HG03025 (cell line): ENCODE data around the gene ANKIB1.

Source experiments
- ATAC-seq: cut with Tn5 transposase; IDR thresholded peaks from one replicate; pipeline ENCODE4 v1.9.1; 2021; ENCODE audit warnings: mild to moderate bottlenecking, moderate library complexity; ENCODE audit not compliant: unreplicated experiment, low FRiP score

The ANKIB1 gene

GRCh38 chr7:92259610-92260247, 14.0 kb downstream of the ANKIB1 start:
- ATAC-seq, result no peak

GRCh38 chr7:92260248-92260781, 14.5 kb downstream of the ANKIB1 start:
- ATAC-seq, result no peak

- ATAC-seq, result no peak
These were observed 20.9 kb downstream of the ANKIB1 start for GRCh38 chr7:92266415-92267241.

- ATAC-seq, result no peak
These were observed 23.1 kb downstream of the ANKIB1 start for GRCh38 chr7:92268921-92269320.

- ATAC-seq, result no peak
These were observed 29.6 kb downstream of the ANKIB1 start for GRCh38 chr7:92275327-92275726.

- peak; percentile 77 for ATAC-seq
These were observed 30.7 kb downstream of the ANKIB1 start for GRCh38 chr7:92276460-92276864.

GRCh38 chr7:92279396-92280031, 33.7 kb downstream of the ANKIB1 start:
- ATAC-seq, result no peak

- ATAC-seq, result no peak
These were observed 35.3 kb downstream of the ANKIB1 start for GRCh38 chr7:92281031-92281430.

- ATAC-seq, result no peak
These were observed 36.5 kb downstream of the ANKIB1 start for GRCh38 chr7:92282221-92282814.

- no peak for ATAC-seq
These were observed 37.2 kb downstream of the ANKIB1 start for GRCh38 chr7:92282930-92283329.

GRCh38 chr7:92289321-92289720, 43.5 kb downstream of the ANKIB1 start:
- ATAC-seq, result no peak

- no peak for ATAC-seq
These were observed 47.2 kb downstream of the ANKIB1 start for GRCh38 chr7:92292981-92293380.

GRCh38 chr7:92293896-92294590, 48.3 kb downstream of the ANKIB1 start:
- ATAC-seq, result no peak

- no peak for ATAC-seq
These were observed 49.6 kb downstream of the ANKIB1 start for GRCh38 chr7:92295391-92295790.

- no peak for ATAC-seq
These were observed 50.5 kb downstream of the ANKIB1 start for GRCh38 chr7:92296235-92296634.

GRCh38 chr7:92296880-92297445, 51.2 kb downstream of the ANKIB1 start:
- ATAC-seq, result no peak

- ATAC-seq, result no peak
These were observed 52.0 kb downstream of the ANKIB1 start for GRCh38 chr7:92297736-92298135.

- ATAC-seq, result no peak
These were observed 58.0 kb downstream of the ANKIB1 start for GRCh38 chr7:92303761-92304160.

GRCh38 chr7:92304406-92304893, 58.7 kb downstream of the ANKIB1 start:
- no peak for ATAC-seq

- no peak for ATAC-seq
These were observed 60.4 kb downstream of the ANKIB1 start for GRCh38 chr7:92306153-92306552.
